KMS-11 (cell line): Measurements from ENCODE around the gene ASH1L.

Experiments used
- H2AFZ ChIP-seq: fragments of 200-600 bp; sonication (generic); 2 replicates; pipeline ENCODE4 v1.6.1; 2016; ENCODE audit warnings: antibody characterized with exemption, mixed run types, low read depth
- H3K27ac ChIP-seq: fragments of 200-600 bp; sonication (generic); 2 replicates; pipeline ENCODE4 v1.6.1; 2016; ENCODE audit warnings: mild to moderate bottlenecking, mixed run types
- H3K27me3 ChIP-seq: fragments of 200-600 bp; sonication (generic); 2 replicates; pipeline ENCODE4 v1.6.1; 2017; ENCODE audit warnings: mild to moderate bottlenecking, low read depth, mixed run types, moderate library complexity; ENCODE audit not compliant: insufficient read depth
- H3K36me3 ChIP-seq: fragments of 200-600 bp; sonication (generic); 2 replicates; pipeline ENCODE4 v1.6.1; 2017; ENCODE audit warnings: mild to moderate bottlenecking, mixed run types; ENCODE audit not compliant: insufficient read depth
- H3K4me1 ChIP-seq: fragments of 200-600 bp; sonication (generic); 2 replicates; pipeline ENCODE4 v1.6.1; 2016; ENCODE audit warnings: mild to moderate bottlenecking, low read depth, mixed run types; ENCODE audit not compliant: poor library complexity, severe bottlenecking
- H3K4me2 ChIP-seq: fragments of 200-600 bp; sonication (generic); 2 replicates; pipeline ENCODE4 v1.7.0; 2016; ENCODE audit warnings: mild to moderate bottlenecking, mixed run types
- H3K4me3 ChIP-seq: fragments of 200-600 bp; sonication (generic); IDR thresholded peaks from 2 replicates; pipeline ENCODE4 v1.6.1; 2017; ENCODE audit warnings: low read depth, low read length, mixed read lengths; ENCODE audit not compliant: insufficient read depth
- H3K79me2 ChIP-seq: fragments of 200-600 bp; sonication (generic); 2 replicates; pipeline ENCODE4 v1.6.1; 2016; ENCODE audit warnings: low read depth, mixed run types; ENCODE audit not compliant: insufficient read depth
- H3K9ac ChIP-seq: fragments of 200-600 bp; sonication (generic); 2 replicates; pipeline ENCODE4 v1.6.1; 2016; ENCODE audit warnings: mild to moderate bottlenecking, mixed run types
- H4K20me1 ChIP-seq: fragments of 200-600 bp; sonication (generic); 2 replicates; pipeline ENCODE4 v1.6.1; 2016; ENCODE audit warnings: mild to moderate bottlenecking, mixed run types; ENCODE audit not compliant: insufficient read depth
- TF ChIP-seq, protein P1 (sequence below): fragments of 200-600 bp; sonication (generic); conservative IDR thresholded peaks from 2 replicates; pipeline ENCODE4 v1.6.1; 2017; ENCODE audit warnings: low read depth, mild to moderate bottlenecking, antibody characterized with exemption, low read length, moderate library complexity, mixed read lengths

Gene ASH1L

DNA sequence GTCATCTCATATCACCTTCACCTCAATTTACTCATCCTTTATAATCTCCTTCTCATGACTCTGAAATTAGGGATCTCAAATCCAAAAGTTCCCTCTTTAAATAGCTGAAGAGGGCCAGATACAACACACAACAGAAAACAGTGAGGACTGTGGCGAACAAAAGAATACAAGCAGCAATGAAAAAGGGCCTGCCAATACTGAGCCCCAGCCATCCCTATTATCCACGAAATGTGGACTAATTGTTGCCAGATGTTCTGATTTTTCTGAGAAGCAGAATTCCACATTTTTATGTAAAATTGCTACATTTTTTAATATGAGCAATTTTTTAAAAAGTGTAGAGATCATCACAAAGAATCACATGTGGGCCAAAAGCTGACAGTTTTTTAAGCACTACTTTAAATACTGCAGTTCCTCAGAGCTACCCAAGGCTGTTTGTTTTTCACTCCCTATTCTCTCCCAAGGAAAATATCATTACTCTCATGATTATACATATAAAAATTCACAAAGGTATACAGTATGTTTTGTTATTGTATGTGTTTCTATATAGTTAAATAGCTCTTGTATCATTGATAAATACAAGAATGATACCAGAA lies 90.0 kb downstream of the ASH1L start:
- peaks cover 96% of the 10 kb centered on the region for H3K4me1 ChIP-seq
- H3K4me2 ChIP-seq: peak overlapping the region; percentile 61
- H3K27ac ChIP-seq: peak overlapping the region; percentile 47
- peaks cover 92% of the 10 kb centered on the region for H3K79me2 ChIP-seq
- no peak overlapping the region for H2AFZ ChIP-seq
- no peaks in the 10 kb centered on the region for H3K27me3 ChIP-seq
- no peaks in the 10 kb centered on the region for H4K20me1 ChIP-seq
- H3K36me3 ChIP-seq: peaks cover 5% of the 10 kb centered on the region; the same call in 1 of the 2 replicates
- no peak overlapping the region for H3K9ac ChIP-seq
- TF ChIP-seq, protein P1, sequence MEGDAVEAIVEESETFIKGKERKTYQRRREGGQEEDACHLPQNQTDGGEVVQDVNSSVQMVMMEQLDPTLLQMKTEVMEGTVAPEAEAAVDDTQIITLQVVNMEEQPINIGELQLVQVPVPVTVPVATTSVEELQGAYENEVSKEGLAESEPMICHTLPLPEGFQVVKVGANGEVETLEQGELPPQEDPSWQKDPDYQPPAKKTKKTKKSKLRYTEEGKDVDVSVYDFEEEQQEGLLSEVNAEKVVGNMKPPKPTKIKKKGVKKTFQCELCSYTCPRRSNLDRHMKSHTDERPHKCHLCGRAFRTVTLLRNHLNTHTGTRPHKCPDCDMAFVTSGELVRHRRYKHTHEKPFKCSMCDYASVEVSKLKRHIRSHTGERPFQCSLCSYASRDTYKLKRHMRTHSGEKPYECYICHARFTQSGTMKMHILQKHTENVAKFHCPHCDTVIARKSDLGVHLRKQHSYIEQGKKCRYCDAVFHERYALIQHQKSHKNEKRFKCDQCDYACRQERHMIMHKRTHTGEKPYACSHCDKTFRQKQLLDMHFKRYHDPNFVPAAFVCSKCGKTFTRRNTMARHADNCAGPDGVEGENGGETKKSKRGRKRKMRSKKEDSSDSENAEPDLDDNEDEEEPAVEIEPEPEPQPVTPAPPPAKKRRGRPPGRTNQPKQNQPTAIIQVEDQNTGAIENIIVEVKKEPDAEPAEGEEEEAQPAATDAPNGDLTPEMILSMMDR: no peak
- H3K4me3 ChIP-seq: peak overlapping the region; percentile 72

GRCh38 chr1:155471891-155472290 lies 90.7 kb downstream of the ASH1L start:
- H3K36me3 ChIP-seq: peaks cover 5% of the 10 kb centered on the region; the same call in 1 of the 2 replicates
- peak overlapping the region; percentile 81 for H3K4me3 ChIP-seq
- peaks cover 95% of the 10 kb centered on the region for H3K79me2 ChIP-seq

GRCh38 chr1:155471026-155471425 lies 91.6 kb downstream of the ASH1L start:
- Histone ChIP-seq H3K4me2 (peak overlapping the region; percentile 61), H4K20me1 (no peaks in the 10 kb centered on the region), H3K36me3 (peaks cover 5% of the 10 kb centered on the region; the same call in 1 of the 2 replicates), H3K4me3 (no peak overlapping the region), H2AFZ (no peak overlapping the region), H3K4me1 (peaks cover 100% of the 10 kb centered on the region), H3K27ac (peak overlapping the region; percentile 47), H3K79me2 (peaks cover 91% of the 10 kb centered on the region), H3K9ac (no peak overlapping the region), H3K27me3 (no peaks in the 10 kb centered on the region)
- TF ChIP-seq, protein P1: no peak

More at GRCh38 chr1:155471891-155472290, 90.7 kb downstream of the ASH1L start:
- Histone ChIP-seq H3K27ac (peak overlapping the region; percentile 47), H2AFZ (no peak overlapping the region), H3K4me1 (peaks cover 100% of the 10 kb centered on the region), H4K20me1 (no peaks in the 10 kb centered on the region), H3K27me3 (no peaks in the 10 kb centered on the region), H3K4me2 (peak overlapping the region; percentile 61), H3K9ac (no peak overlapping the region)
- TF ChIP-seq, protein P1: no peak; the same call in 1 of the 2 replicates

DNA sequence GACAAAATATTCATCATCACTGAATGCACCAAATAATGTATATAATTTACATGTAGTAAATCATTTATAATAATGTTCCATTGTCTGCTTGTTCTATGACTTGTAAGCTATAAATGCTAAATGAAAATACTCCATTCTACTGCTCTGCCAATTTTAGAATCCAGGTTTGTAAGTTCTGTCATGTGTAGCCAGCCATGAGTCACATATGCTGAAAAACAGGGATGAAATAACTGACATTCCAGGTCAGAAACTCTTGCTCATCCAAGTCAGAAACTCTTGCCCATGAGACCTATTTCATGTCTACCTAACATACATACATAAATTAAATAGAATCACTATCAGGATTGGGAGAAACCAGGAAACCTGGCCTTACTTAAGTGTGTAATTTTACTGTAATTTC lies 95.6 kb downstream of the ASH1L start:
- Histone ChIP-seq H3K4me1 (peaks cover 83% of the 10 kb centered on the region), H3K27me3 (no peaks in the 10 kb centered on the region), H3K36me3 (peaks cover 5% of the 10 kb centered on the region; the same call in 1 of the 2 replicates), H3K27ac (peak overlapping the region; percentile 82), H2AFZ (no peak overlapping the region), H3K4me3 (peak overlapping the region; percentile 17), H3K79me2 (peaks cover 85% of the 10 kb centered on the region), H3K9ac (peak overlapping the region; percentile 47), H4K20me1 (no peaks in the 10 kb centered on the region), H3K4me2 (peak overlapping the region; percentile 80)
- TF ChIP-seq, protein P1: no peak
